Measurements from ENCODE around the gene SLITRK4. TPM values are rescaled to one million over a fixed set of nuclear protein-coding genes. Genes with fewer than 3 reads are reported as not detected.

Gene SLITRK4
- total RNA-seq, 1 experiment from 2014 or later, result not detected

Other genes starting within 250 kb of the SLITRK4 start
- gene SPANXN3, start 118.6 kb downstream of the SLITRK4 start, total RNA-seq (2014; rRNA removed; shearing (Covaris generic)), result not detected in 2 replicates
- not detected in 2 replicates for gene SPANXN2, start 84.7 kb upstream of the SLITRK4 start, total RNA-seq (2014; rRNA removed; shearing (Covaris generic))
- not detected in 2 replicates for gene UBE2NL, start 248.0 kb upstream of the SLITRK4 start, total RNA-seq (2014; rRNA removed; shearing (Covaris generic))